Measurements from ENCODE around the gene C1orf141. TPM values are rescaled to one million over a fixed set of nuclear protein-coding genes. Genes with fewer than 3 reads are reported as not detected.
"Not testable (repeated sequence)": the region's sequence is repeated elsewhere in the genome, so short reads cannot be mapped to it uniquely, and the experiment has no call there.

C1orf141 gene
- total RNA-seq, 1 donor from 2014 or later: not detected

DNA sequence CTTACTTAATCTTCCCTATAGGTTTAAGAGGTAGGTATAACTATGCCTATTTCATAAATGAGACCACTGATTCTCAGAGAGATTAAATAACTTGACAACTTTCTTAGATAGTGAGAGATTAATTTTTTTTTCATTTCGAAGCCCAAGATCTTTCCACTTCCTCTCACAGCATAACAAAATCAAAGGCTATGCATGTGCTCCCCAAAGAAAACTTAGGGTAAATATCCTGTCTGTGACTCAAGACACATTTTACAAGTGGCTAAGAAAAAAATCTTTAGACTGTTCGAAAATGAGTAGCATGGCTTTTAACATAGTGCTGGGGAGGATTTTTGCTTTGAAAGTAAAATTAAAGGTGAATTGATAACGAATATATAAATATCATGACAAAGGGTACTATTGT, 8.2 kb upstream of the C1orf141 start:
- DNase-seq (ENCODE audit: low read depth): no peak
- no peak overlapping the region for H3K4me3 ChIP-seq (ENCODE audit: low read depth, low read length)
- no peaks in the 10 kb centered on the region for H3K27me3 ChIP-seq (ENCODE audit: control insufficient read depth, insufficient read depth, low read length)
- H3K36me3 ChIP-seq (ENCODE audit: control insufficient read depth, insufficient read depth, low read length): no peaks in the 10 kb centered on the region
- TF ChIP-seq, protein P1, sequence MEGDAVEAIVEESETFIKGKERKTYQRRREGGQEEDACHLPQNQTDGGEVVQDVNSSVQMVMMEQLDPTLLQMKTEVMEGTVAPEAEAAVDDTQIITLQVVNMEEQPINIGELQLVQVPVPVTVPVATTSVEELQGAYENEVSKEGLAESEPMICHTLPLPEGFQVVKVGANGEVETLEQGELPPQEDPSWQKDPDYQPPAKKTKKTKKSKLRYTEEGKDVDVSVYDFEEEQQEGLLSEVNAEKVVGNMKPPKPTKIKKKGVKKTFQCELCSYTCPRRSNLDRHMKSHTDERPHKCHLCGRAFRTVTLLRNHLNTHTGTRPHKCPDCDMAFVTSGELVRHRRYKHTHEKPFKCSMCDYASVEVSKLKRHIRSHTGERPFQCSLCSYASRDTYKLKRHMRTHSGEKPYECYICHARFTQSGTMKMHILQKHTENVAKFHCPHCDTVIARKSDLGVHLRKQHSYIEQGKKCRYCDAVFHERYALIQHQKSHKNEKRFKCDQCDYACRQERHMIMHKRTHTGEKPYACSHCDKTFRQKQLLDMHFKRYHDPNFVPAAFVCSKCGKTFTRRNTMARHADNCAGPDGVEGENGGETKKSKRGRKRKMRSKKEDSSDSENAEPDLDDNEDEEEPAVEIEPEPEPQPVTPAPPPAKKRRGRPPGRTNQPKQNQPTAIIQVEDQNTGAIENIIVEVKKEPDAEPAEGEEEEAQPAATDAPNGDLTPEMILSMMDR (IDR thresholded peaks at IDR 0.05; ENCODE audit: insufficient read depth, low read length, poor library complexity, severe bottlenecking): no peak

GRCh38 chr1:67141832-67142231, 7.1 kb upstream of the C1orf141 start:
- not testable (repeated sequence) for DNase-seq (ENCODE audit: low read depth); H3K27me3 ChIP-seq (ENCODE audit: control insufficient read depth, insufficient read depth, low read length); H3K4me3 ChIP-seq (ENCODE audit: low read depth, low read length)

GRCh38 chr1:67140460-67140859, 5.7 kb upstream of the C1orf141 start:
- TF ChIP-seq, protein P1 (IDR thresholded peaks at IDR 0.05; ENCODE audit: insufficient read depth, low read length, poor library complexity, severe bottlenecking): no peak
- DNase-seq (ENCODE audit: low read depth): no peak
- Histone ChIP-seq H3K27me3 (ENCODE audit: control insufficient read depth, insufficient read depth, low read length) (no peaks in the 10 kb centered on the region), H3K4me3 (ENCODE audit: low read depth, low read length) (no peak overlapping the region), H3K36me3 (ENCODE audit: control insufficient read depth, insufficient read depth, low read length) (no peaks in the 10 kb centered on the region)

More at GRCh38 chr1:67141832-67142231, 7.1 kb upstream of the C1orf141 start:
- H3K36me3 ChIP-seq (ENCODE audit: control insufficient read depth, insufficient read depth, low read length): not testable (repeated sequence)

DNA sequence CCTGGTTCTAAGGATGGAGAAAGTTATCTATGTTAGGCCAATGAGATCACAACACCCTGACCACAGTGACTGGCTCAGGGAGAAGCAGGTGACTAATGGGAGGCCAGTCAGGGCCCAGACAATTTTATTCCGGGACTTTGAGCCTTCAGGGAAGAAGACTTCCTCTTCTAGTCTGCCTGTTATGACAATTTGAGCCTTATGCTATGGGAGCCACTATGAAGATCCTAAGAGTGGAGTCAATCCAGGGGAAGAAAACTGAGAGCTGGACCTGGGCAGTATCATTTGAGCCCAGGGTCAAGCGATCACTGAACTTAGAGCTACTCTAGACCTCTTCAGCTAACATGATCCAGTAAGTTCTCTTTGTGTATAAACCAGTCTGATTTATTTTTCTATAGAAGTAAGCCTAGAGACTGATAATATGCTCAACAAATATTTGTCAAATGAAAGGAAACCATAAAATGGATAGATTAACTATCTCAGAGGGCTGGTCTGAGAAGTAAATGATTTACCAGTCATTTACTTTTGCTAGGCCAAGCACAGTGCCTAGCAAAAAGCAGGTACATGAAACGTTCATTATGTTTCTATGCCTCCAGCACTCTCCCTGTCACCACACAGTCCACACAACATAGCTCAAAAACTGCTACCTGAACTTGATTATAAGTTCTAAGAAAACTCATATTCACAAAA, 4.2 kb upstream of the C1orf141 start:
- no peak for DNase-seq (ENCODE audit: low read depth)
- H3K36me3 ChIP-seq (ENCODE audit: control insufficient read depth, insufficient read depth, low read length): no peaks in the 10 kb centered on the region
- H3K4me3 ChIP-seq (ENCODE audit: low read depth, low read length): no peak overlapping the region
- no peaks in the 10 kb centered on the region for H3K27me3 ChIP-seq (ENCODE audit: control insufficient read depth, insufficient read depth, low read length)
- TF ChIP-seq, protein P1 (IDR thresholded peaks at IDR 0.05; ENCODE audit: insufficient read depth, low read length, poor library complexity, severe bottlenecking): no peak

DNA sequence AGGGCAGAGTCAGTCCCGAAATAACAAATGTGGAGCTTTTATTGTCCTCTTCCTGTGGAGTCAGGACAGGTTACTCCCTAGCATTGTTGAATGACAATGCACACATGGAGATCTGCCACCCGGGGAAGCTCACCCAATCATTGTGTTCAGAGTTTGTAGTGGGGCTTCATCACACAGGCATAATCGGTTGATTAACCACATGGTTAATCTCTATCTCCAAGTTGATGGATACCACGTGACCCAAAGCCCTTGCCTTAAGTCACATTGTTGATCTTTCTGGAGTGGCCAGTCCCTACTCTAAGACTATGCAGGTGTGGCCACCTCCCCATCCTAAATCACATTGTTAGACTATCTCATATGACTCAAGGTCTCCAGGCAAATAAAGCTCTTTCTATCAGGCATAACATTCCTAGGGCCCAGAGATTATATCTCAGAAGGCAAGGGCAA, 2.6 kb upstream of the C1orf141 start:
- TF ChIP-seq, protein P1 (IDR thresholded peaks at IDR 0.05; ENCODE audit: insufficient read depth, low read length, poor library complexity, severe bottlenecking): no peak
- no peak overlapping the region for H3K4me3 ChIP-seq (ENCODE audit: low read depth, low read length)
- no peak for DNase-seq (ENCODE audit: low read depth)
- H3K36me3 ChIP-seq (ENCODE audit: control insufficient read depth, insufficient read depth, low read length): no peaks in the 10 kb centered on the region
- H3K27me3 ChIP-seq (ENCODE audit: control insufficient read depth, insufficient read depth, low read length): no peaks in the 10 kb centered on the region

DNA sequence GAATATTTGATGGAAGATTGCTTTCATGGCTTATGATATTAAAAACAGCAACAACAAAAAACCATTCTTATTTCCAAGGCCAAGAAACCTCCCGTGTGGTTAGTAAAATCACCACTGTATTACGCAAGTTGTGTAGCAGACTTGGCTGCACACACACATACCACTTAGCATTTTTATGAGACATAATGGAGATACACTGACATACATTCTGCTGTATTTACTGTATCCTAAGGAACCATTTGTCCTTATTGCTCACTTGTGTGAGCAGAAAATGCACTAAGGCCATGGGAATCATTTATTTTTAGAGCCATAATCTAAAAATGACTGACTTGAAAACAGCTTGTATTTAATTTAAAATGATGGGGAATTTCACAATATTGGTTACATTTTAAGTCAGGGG, 584 bp upstream of the C1orf141 start:
- TF ChIP-seq, protein P1 (IDR thresholded peaks at IDR 0.05; ENCODE audit: insufficient read depth, low read length, poor library complexity, severe bottlenecking): no peak
- DNase-seq (ENCODE audit: low read depth): no peak
- no peaks in the 10 kb centered on the region for H3K36me3 ChIP-seq (ENCODE audit: control insufficient read depth, insufficient read depth, low read length)
- H3K4me3 ChIP-seq (ENCODE audit: low read depth, low read length): no peak overlapping the region
- no peaks in the 10 kb centered on the region for H3K27me3 ChIP-seq (ENCODE audit: control insufficient read depth, insufficient read depth, low read length)
